Left lung (tissue), 10 donors: Measurements from ENCODE around the gene SOCS7. TPM values are rescaled to one million over a fixed set of nuclear protein-coding genes. Genes with fewer than 3 reads are reported as not detected.

Source experiments
- ATAC-seq: fragments of 200-7000 bp; cut with Tn5 transposase; one replicate; pipeline ENCODE4 v1.9.1; 2020; ENCODE audit warnings: moderate library complexity
- DNase-seq, 4 donors: peaks; one replicate each; pipeline ENCODE4 v3.0.0-alpha.2; 2013 to 2020
- H3K27ac ChIP-seq, 2 donors: fragments of 200-600 bp; sonication (generic) in 1 of 2; one replicate each; pipeline versions ENCODE4 v1.5.0 to v1.8.0; 2020 to 2021
- H3K27me3 ChIP-seq, 2 donors: fragments of 200-600 bp; sonication (generic) in 1 of 2; one replicate each; pipeline versions ENCODE4 v1.5.0 to v1.8.0; 2020 to 2021
- H3K36me3 ChIP-seq, 2 donors: fragments of 200-600 bp; sonication (generic) in 1 of 2; one replicate each; pipeline versions ENCODE4 v1.5.0 to v1.8.0; 2020 to 2021
- H3K4me1 ChIP-seq, 2 donors: fragments of 200-600 bp; one replicate each; pipeline ENCODE4 v1.8.0; 2021
- H3K4me3 ChIP-seq, 2 donors: fragments of 200-600 bp; sonication (generic) in 1 of 2; one replicate each; pipeline versions ENCODE4 v1.5.0 to v1.8.0; 2020 to 2021; ENCODE audit warnings: mild to moderate bottlenecking in 1 of 2
- H3K9me3 ChIP-seq, 2 donors: fragments of 200-600 bp; sonication (generic) in 1 of 2; one replicate each; pipeline versions ENCODE4 v1.5.0 to v1.8.0; 2020 to 2021
- intact Hi-C, 2 donors: fragments of 100-400 bp; cut with DNase I; formaldehyde crosslinking; loops; one replicate each; pipeline versions ENCODE4 v1.11.2 to v1.14.2; 2022
- polyA plus RNA-seq, 6 donors: library from polyadenylated mRNA; unstranded; fragments of 120-200 nt; gene quantifications; one replicate each; pipeline ENCODE4 v1.2.1, GENCODE V29; 2013; ENCODE audit not compliant: insufficient read length in 6 of 6
- total RNA-seq, 2 donors: library from RNA; stranded (reverse); fragmentation: NEBNext Ultra II Directional; extraction: Animal tissue kit (Norgen Biotek cat#: 25700); gene quantifications; one replicate each; pipeline ENCODE4 v1.2.1, GENCODE V29; 2021
- TF ChIP-seq, protein P1 (sequence below), 2 donors: fragments of 200-600 bp; sonication (generic) in 1 of 2; IDR thresholded peaks; one replicate each; pipeline versions ENCODE4 v1.5.0 to v1.8.0; 2021; ENCODE audit warnings: antibody characterized with exemption in 2 of 2
- donor health status: DM: no; HTN: yes; CAD: no.
- donor health status: DM: no; HTN: no; CAD: no.

SOCS7 gene
- total and polyA plus RNA-seq, 8 donors: 14.1 to 22.6 (median 19.5) TPM

- intact Hi-C loops: no loop called here
- Histone ChIP-seq H3K27ac (peak overlapping the region; percentile 26 to 60), H3K36me3 (no peaks in the 10 kb centered on the region), H3K4me3 (no peak overlapping the region), H3K27me3 (peaks cover 0 to 34% of the 10 kb centered on the region in 2 donors), H3K4me1 (peaks cover 0 to 48% of the 10 kb centered on the region in 2 donors), H3K9me3 (no peaks in the 10 kb centered on the region)
- TF ChIP-seq, protein P1, sequence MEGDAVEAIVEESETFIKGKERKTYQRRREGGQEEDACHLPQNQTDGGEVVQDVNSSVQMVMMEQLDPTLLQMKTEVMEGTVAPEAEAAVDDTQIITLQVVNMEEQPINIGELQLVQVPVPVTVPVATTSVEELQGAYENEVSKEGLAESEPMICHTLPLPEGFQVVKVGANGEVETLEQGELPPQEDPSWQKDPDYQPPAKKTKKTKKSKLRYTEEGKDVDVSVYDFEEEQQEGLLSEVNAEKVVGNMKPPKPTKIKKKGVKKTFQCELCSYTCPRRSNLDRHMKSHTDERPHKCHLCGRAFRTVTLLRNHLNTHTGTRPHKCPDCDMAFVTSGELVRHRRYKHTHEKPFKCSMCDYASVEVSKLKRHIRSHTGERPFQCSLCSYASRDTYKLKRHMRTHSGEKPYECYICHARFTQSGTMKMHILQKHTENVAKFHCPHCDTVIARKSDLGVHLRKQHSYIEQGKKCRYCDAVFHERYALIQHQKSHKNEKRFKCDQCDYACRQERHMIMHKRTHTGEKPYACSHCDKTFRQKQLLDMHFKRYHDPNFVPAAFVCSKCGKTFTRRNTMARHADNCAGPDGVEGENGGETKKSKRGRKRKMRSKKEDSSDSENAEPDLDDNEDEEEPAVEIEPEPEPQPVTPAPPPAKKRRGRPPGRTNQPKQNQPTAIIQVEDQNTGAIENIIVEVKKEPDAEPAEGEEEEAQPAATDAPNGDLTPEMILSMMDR (IDR thresholded peaks at IDR 0.05): no peak
- DNase-seq (peak in 1 of 4 donors; percentile 72), ATAC-seq (no peak)
Observed at GRCh38 chr17:38425031-38425430, 73.4 kb downstream of the SOCS7 start.

DNA sequence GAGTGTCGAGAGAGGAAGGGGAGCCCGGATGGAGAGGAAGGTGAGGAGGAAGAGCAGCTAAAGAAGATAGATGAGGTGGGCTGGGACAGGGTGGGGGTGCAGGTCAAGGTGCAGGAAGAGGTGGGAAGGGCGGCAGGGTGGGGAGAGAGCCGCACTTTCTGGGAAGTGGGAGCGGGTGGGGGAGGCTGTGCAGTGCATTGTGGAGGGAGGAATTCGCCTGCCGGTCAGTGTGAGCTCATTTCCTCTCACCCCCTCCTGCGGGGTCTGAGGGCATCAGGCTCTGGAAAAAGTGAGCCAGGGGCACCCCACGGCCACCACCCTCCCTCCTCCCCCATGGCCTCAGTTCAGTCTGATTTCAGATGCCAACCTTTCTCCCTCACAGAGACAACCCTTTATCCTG lies 74.1 kb downstream of the SOCS7 start:
- TF ChIP-seq, protein P1 (IDR thresholded peaks at IDR 0.05): no peak
- no peaks in the 10 kb centered on the region for H3K36me3 ChIP-seq
- intact Hi-C loops: no loop called here
- H3K4me1 ChIP-seq: peaks cover 0 to 53% of the 10 kb centered on the region in 2 donors
- H3K27ac ChIP-seq: peak overlapping the region; percentile 26 to 60
- H3K4me3 ChIP-seq: no peak overlapping the region
- DNase-seq (no peak), ATAC-seq (no peak)
- H3K9me3 ChIP-seq: no peaks in the 10 kb centered on the region
- H3K27me3 ChIP-seq: peaks cover 0 to 27% of the 10 kb centered on the region in 2 donors

GRCh38 chr17:38426441-38426840 lies 74.8 kb downstream of the SOCS7 start:
- H3K27ac ChIP-seq: peak overlapping the region; percentile 45 to 86

DNA sequence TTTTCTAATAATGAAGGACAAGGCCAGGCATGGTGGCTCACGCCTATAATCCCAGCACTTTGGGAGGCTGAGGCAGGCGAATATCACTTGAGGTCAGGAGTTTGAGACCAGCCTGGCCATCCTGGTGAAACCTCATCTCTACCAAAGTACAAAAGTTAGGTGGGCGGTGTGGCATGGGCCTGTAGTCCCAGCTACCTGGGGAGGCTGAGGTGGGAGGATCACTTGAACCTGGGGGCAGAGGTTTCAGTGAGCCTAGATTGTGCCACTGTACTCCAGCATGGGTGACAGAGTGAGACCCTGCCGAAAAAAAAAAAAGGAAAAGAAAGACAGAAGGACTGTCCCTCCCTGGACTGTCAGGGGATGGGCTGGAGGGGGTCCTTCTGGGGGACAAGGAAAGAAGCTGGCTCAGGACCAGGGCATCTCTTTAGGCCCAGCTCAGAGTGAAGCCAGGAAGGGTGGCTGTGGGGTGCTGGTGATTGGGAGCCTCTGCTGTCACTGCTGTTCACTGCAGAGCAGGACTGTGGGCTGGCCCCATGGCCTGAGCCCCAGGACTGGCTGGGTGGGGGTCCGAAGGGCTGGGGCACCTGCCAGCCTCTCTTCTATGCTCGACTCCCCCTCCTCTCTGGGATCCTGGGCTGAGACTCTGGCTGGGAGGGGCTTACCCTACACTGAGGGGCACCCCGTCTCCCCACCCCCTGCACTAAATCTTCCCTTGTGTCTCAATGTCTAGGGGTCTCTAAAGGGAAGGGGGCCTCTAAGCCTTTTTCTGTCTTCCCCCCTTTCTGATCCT lies 75.7 kb downstream of the SOCS7 start:
- H3K4me3 ChIP-seq: peak overlapping the region; percentile 88 to 90
- no peak for DNase-seq
- peaks cover 0 to 58% of the 10 kb centered on the region in 2 donors for H3K4me1 ChIP-seq
- intact Hi-C loops: no loop called here
- H3K27me3 ChIP-seq: peaks cover 0 to 11% of the 10 kb centered on the region in 2 donors
- H3K36me3 ChIP-seq: no peaks in the 10 kb centered on the region
- ATAC-seq: no peak
- TF ChIP-seq, protein P1 (IDR thresholded peaks at IDR 0.05): no peak
- peak overlapping the region; percentile 78 to 86 for H3K27ac ChIP-seq
- H3K9me3 ChIP-seq: no peaks in the 10 kb centered on the region

More at GRCh38 chr17:38426441-38426840, 74.8 kb downstream of the SOCS7 start:
- DNase-seq: no peak
- Histone ChIP-seq H3K4me1 (peaks cover 0 to 58% of the 10 kb centered on the region in 2 donors), H3K4me3 (no peak overlapping the region), H3K9me3 (no peaks in the 10 kb centered on the region), H3K36me3 (no peaks in the 10 kb centered on the region), H3K27me3 (peaks cover 0 to 20% of the 10 kb centered on the region in 2 donors)
- no peak for ATAC-seq
- TF ChIP-seq, protein P1 (IDR thresholded peaks at IDR 0.05): no peak
- intact Hi-C loops: no loop called here

DNA sequence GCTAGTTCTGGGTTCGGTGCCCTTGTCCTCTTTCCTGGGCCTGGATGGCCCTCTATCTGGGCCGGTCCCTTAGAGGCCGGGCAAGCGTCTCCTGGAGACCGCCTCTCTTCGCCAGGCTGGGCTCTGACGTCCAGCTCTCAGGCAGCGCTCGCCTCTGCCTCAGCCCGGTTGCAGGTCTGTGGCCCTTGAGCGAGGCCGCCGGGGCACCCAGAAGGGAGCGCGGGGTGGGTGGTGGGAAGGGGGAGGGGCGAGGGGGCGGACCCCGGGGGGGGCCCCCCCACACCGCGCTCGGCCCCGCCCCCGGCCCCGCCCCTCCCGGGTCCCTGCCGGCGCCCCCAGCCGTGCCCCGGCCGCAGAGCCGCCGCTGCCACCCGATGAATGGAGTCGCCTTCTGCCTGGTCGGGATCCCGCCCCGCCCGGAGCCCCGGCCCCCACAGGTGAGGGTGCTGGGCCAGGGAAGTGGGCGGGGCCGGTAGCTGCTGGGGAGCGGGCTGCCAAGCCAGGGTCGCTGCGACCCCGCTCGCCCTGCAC lies 76.5 kb downstream of the SOCS7 start, which contains the start of gene ARHGAP23:
ARHGAP23 (plus strand) TSS at position 353 of the 531 bp plus-strand sequence; CDS start at position 375, 22 bp downstream.
- peak; percentile 73 for ATAC-seq
- Histone ChIP-seq H3K4me1 (peaks cover 0 to 58% of the 10 kb centered on the region in 2 donors), H3K27ac (peak within 1 kb of the TSS; percentile 78 to 86), H3K4me3 (peak within 1 kb of the TSS; percentile 88 to 90), H3K9me3 (no peaks in the 10 kb centered on the region), H3K36me3 (no peaks in the 10 kb centered on the region), H3K27me3 (peaks cover 0 to 2% of the 10 kb centered on the region in 2 donors)
- DNase-seq: peak in 3 of 4 donors; percentile 73 to 90 (median 86)
- intact Hi-C loops: no loop called here
- TF ChIP-seq, protein P1 (IDR thresholded peaks at IDR 0.05): no peak
